ENCODE results near the gene ZNF827. TPM values are rescaled to one million over a fixed set of nuclear protein-coding genes. Genes with fewer than 3 reads are reported as not detected.

ZNF827 gene
- total RNA-seq, 1 experiment from 2014 or later, result 1.8 TPM

DNA sequence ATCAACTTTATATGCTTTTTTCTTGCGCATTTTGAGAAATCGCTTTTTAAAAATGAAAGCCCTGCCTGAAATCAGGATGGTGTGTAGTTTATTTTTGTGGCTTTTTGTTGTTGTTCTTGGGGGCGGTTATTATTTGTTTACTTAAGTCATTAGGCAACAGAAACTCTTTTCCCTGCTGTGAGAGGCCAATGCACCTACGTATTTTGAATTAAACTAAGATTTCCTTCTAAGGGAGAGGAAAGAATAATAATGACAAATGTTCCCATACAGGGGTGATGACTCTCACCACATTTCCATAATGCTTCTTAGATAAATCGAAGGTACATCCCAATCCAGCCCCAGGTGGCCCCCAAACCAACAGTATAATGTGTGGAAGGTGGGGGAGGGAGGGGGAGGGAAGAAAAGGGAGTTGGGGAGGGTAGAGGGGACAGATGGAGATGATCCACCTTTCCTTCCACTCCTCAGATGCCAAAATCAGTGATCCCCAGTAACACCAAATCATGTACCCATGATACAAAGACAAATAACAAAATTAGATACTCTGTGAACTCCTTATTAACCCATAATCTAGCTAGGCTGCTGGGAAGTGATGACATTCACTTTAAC is 39.6 kb downstream of the ZNF827 start:
- DNase-seq (ENCODE audit: low read depth), result no peak
- in situ Hi-C loops (cut with HindIII; ENCODE audit: low pct_unique_long_range_greater_than_20kb, low sequenced_read_pairs), result no loop called here

DNA sequence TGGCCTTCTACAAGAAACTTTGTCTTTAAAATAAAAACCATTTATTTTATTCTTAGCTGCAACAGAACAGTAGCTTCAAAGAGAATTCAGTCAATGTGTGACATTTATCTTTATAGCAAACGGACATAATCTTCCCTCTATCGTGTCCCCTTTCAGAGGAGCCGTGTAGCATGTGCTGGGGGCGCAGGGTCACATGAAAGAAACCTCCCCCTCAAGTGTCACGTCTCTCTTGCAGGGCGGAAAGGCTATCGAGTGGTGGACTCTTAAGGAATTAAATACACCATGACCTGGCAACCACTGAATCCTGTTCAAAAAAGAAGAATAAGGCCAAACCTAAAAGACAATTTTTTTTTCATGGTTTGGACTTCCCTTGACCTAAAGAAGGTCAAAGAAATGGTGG is 40.2 kb downstream of the ZNF827 start:
- in situ Hi-C loops (cut with HindIII; ENCODE audit: low pct_unique_long_range_greater_than_20kb, low sequenced_read_pairs), result no loop called here
- DNase-seq (ENCODE audit: low read depth), result no peak

DNA sequence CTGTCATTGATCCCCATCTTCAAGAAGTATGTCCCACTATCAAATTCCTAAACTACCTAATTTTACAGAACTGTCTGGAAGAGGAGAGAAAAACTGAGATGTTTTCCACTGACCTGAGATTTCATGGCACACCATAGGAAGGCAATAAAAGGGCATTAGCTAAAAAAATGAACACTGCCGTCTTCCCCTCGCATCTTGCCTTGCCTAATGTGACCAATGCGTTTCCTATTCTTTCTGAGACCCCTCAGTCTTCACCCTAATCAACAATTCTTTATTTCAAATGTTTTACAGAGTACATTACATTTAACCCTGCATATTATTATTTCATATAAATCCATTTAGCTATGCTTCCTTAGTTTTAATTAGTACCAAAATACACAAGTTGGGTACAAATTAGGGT is 43.6 kb downstream of the ZNF827 start:
- in situ Hi-C loops (cut with HindIII; ENCODE audit: low pct_unique_long_range_greater_than_20kb, low sequenced_read_pairs), result no loop called here
- no peak for DNase-seq (ENCODE audit: low read depth)

DNA sequence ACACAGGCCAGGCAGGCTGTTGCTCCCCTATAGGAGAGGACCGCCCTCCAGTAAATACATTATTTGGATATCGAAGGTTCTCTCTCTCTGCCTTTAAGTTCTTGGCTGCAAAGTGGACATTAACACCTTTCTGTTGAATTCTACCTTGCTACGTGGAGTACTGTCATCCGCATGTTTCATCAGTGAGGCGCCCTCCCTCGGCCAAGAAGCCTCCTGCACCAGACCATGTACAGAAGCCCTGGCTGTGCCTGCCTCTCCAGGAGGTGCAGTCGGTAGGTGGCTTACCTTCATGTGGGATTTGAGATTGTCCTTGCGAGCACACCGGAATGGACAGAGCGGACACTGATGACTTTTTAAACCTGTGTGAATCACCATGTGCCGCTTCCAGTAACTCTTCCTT is 46.7 kb downstream of the ZNF827 start:
- in situ Hi-C loops (cut with HindIII; ENCODE audit: low pct_unique_long_range_greater_than_20kb, low sequenced_read_pairs), result no loop called here
- DNase-seq (ENCODE audit: low read depth), result no peak

DNA sequence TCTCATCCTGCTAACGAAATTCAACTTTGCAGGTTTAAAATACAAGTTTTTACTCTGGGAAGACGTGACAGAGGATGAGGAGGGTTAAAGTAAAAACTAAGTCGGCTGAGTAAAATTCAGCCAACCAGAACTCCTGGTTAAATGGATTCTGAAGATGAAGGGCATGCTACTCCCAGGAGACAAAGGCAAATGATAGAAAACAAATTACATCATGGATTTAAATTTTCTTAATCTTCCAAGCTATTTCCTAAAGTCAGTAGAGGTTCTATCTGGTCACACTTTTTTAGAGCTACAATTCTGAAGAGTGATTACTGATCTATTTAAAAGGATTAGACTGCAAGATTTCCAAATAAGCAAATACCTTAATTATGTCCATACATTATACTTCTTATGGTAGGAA is 47.9 kb downstream of the ZNF827 start:
- in situ Hi-C loops (cut with HindIII; ENCODE audit: low pct_unique_long_range_greater_than_20kb, low sequenced_read_pairs), result no loop called here
- DNase-seq (ENCODE audit: low read depth), result no peak

DNA sequence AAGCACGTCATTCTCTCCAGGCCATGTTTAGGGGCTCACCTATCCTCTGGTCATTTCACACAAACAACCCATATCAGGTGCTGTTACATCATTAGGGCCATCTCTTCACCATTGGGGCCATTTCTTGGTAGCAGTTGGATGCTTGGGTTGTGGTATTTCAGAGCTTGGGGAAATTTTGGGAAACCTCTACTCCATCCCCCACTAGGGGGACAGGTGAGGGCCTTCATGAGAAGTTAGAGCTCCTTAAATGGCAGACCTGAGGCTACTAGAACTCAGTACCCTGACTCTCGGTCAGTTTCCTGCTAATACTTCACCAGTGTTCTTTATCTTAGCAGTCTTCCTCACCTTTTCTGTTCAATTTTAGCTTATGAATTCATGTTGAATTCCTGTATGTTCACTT is 50.2 kb downstream of the ZNF827 start:
- in situ Hi-C loops (cut with HindIII; ENCODE audit: low pct_unique_long_range_greater_than_20kb, low sequenced_read_pairs), result no loop called here
- DNase-seq (ENCODE audit: low read depth), result no peak

DNA sequence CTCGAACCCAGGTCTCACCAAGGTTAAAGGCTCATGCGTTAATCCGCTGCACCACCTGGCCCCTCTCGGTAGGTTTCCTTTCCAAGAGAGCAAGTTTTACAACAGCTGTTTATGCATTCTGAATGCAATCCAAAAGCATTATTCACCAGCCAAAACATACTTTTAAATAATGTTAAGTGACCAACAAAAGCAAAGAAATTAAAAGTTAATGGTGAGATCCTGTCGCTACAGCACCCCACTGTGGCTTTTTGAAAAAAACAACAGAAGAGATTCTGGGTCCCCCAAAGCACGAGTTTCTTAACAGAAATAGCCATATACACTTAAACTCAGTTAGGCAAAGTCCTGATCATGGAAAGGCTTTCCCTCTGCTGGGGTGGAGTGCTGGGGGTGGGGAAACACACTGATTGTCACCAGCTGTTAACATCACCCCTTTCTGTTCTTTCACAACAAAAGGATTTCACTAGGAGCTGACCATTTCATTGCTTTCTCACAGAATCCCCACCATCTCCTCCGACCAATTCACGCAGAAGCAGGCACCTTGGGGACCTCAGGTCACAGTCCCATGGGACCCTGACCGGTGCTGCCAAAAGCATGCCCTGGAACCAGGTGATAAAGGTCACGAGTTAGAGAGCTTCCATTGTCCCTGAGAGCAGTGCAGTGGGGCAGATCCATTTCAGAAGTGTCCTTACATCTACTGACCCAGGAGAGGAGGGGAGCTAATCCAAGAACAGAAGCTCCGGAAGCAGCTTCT is 51.2 kb downstream of the ZNF827 start:
- in situ Hi-C loops (cut with HindIII; ENCODE audit: low pct_unique_long_range_greater_than_20kb, low sequenced_read_pairs), result no loop called here
- no peak for DNase-seq (ENCODE audit: low read depth)

DNA sequence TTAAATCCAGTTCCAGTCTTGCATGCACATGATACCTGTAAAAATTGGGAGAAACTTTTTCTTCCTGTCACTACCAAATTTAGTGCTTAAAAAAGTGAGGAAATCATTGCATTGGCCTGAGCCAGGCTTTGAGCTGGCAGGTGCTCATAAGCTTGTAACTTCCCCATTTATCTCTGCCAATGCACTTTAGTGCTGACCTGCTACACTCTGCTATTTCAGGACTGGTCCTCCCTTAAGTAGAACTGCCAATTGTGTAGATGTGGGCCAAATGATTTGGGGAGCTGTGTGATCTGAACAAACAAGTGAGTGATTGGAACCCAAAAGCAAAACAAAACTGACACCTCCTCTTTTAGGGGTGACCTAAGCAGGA is 51.8 kb downstream of the ZNF827 start:
- DNase-seq (ENCODE audit: low read depth), result no peak
- in situ Hi-C loops (cut with HindIII; ENCODE audit: low pct_unique_long_range_greater_than_20kb, low sequenced_read_pairs), result no loop called here

DNA sequence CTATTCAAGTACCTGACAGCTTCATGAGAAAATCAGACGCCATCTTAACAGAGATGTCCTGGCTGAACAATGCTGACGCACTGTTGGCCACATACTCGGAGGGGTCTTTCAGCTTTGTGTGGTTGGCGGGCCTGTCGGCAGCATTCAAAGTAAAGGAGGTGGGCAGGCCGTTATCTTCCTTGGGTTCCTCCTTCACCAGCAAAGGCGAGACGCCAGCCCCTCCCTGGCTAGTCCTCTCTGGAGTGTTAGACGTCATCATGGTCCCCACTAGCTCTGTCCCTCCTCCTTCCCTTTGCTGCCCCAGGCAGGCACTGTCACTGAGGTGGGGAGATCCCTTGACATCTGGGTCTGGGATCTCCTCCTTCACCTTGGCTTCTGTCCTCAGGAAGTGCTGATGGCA is 53.0 kb downstream of the ZNF827 start:
- in situ Hi-C loops (cut with HindIII; ENCODE audit: low pct_unique_long_range_greater_than_20kb, low sequenced_read_pairs), result no loop called here
- no peak for DNase-seq (ENCODE audit: low read depth)

DNA sequence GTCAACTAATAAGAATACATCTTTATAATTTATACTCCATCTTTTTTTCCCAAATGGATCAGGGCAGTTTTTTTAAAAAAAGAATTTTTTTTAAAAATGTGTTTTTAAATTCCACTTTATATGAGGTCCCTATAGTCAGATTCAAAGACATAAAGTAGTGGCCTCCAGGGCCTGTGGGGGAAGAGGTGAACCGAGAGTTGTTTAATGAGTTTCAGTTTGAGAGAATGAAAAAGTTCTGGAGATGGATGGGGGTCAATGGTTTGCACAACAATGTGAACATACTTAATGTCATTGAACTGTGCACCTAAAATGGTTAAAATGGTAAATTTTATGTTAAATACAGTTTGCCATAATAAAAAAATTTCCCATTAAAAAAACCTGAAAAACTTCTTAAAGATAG is 53.8 kb downstream of the ZNF827 start:
- DNase-seq (ENCODE audit: low read depth), result no peak
- in situ Hi-C loops (cut with HindIII; ENCODE audit: low pct_unique_long_range_greater_than_20kb, low sequenced_read_pairs), result no loop called here

DNA sequence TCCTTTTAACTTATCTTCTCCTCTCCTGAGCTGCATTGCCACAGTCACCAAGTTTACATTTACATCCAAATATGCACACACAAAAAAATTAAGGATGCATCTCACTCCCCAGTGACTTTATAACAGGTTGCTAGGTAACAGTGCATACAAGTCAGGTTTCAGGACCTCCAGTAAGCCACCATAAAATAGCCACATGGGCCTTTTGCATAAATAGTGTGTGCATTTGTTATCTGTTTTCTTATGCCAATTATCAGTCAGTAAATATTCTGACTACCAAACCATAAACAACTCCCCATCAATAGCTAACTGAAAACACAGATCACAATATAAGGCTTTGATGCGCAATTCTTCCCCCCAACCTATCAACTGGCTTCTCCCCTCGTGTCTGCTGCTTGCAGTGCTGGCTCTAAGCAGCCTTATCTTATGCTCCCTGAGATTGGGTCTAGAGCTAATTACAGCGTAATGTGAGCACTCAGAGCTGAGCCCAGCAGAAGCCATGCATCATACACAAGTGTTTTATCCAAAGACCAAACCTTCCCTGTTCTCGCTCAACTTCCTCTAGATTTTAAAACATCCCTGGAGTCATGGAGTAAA is 55.4 kb downstream of the ZNF827 start:
- DNase-seq (ENCODE audit: low read depth), result no peak
- in situ Hi-C loops (cut with HindIII; ENCODE audit: low pct_unique_long_range_greater_than_20kb, low sequenced_read_pairs), result no loop called here

DNA sequence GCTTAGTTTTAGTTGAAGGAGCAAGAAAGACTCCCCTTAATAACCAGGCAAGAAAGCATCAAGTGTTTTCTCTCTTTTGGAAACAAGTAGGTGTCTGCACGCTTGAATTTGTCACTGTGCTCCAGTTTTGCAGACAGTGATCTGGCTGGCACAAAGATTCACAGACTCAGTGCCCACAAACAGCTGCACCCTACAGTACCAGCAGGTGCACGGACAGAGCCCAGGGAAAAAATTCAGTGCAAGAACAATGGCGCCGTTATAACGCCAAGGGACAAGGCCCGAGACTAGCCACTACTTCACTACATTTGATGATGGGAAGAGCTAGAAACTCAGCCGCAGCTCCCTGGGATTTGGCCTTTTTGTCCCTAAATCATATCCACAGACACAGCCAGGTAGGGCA is 56.0 kb downstream of the ZNF827 start:
- in situ Hi-C loops (cut with HindIII; ENCODE audit: low pct_unique_long_range_greater_than_20kb, low sequenced_read_pairs), result no loop called here

DNA sequence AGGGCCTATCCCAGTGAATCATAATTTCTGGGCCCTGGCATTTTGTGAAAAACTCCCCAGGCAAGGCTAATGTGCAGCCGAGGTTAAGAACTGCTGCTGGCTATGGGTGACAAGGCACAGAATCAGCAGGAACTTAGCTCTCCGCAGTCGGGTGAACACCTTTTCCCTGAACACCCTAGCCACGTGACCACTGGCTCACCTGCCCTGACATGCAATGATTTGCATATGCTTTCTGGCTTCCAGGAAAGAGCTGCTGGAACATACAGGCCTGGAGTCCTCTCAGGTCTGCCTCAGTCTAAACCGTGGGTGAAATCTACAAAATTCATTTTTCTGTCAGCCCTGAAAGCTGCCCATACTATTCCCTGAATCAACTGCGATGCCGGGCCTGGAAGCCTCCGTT is 56.6 kb downstream of the ZNF827 start:
- DNase-seq (ENCODE audit: low read depth), result peak; percentile 20
- in situ Hi-C loops (cut with HindIII; ENCODE audit: low pct_unique_long_range_greater_than_20kb, low sequenced_read_pairs), result no loop called here

More for the DNA sequence above, 56.0 kb downstream of the ZNF827 start:
- no peak for DNase-seq (ENCODE audit: low read depth)

DNA sequence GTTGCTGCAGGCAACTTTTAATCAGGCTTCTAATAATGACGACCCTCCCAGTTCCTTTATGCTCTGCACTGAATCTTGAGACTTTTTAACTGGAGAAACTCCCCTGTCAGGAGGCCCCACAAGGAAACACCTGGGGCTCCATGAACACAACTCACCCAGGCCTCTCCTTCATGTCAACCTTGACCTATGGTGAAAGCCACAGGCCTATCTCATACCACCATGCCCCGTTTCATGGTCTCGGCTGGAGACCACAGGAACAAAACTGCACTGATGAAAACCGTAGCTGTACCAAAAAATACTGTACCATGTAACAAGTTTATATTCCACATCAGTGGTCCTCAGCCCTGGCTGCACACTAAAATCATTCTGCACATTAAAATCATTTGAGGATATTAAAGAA is 57.0 kb downstream of the ZNF827 start:
- in situ Hi-C loops (cut with HindIII; ENCODE audit: low pct_unique_long_range_greater_than_20kb, low sequenced_read_pairs), result no loop called here
- DNase-seq (ENCODE audit: low read depth), result no peak

DNA sequence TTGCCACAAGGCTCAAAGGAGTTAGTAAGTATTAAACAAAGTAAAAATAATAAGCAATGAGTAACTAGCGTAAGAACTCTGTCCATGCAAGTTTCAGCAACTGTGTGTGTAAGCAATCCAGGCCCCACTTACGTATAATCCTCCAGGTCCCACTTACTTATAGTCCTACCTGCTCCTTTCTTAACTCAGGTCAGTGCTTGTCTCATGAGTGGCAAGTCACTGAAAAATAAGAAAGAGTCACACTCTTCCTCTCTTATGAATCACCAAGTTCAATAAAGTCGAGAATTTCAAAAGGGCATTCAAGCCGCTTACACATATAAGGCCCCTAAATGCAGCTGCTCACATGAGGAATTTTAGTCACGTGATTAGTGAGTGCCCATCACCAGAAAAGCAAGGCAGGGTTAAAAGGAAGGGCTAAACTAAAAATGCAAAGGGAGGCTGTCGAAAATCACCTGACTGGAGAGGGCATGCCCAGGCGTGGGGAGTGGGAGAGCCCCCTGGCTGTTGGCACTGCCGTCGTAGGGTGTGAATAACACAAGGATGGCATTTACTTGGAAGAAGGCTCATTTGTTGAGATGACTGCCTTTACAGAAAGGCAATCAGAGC is 58.2 kb downstream of the ZNF827 start:
- in situ Hi-C loops (cut with HindIII; ENCODE audit: low pct_unique_long_range_greater_than_20kb, low sequenced_read_pairs), result no loop called here
- DNase-seq (ENCODE audit: low read depth), result no peak

DNA sequence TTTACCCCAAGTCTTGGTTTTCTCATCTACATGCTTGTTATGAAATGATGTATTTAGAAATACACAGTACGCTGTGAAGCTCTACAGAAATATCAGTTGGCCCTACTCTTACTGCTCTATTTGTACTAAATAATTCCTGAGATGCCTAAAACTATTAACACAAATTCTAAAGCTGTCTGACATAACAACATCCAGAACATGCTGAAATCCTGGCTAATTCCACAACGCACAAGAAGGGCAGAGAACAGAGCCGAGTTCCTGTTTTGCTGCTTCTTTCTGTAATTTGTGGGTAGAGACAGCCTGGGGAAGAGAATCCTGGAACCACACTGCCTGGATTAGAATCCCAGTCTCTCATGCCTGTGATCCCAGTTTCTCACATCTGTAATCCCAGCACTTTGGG is 59.0 kb downstream of the ZNF827 start:
- in situ Hi-C loops (cut with HindIII; ENCODE audit: low pct_unique_long_range_greater_than_20kb, low sequenced_read_pairs), result no loop called here

DNA sequence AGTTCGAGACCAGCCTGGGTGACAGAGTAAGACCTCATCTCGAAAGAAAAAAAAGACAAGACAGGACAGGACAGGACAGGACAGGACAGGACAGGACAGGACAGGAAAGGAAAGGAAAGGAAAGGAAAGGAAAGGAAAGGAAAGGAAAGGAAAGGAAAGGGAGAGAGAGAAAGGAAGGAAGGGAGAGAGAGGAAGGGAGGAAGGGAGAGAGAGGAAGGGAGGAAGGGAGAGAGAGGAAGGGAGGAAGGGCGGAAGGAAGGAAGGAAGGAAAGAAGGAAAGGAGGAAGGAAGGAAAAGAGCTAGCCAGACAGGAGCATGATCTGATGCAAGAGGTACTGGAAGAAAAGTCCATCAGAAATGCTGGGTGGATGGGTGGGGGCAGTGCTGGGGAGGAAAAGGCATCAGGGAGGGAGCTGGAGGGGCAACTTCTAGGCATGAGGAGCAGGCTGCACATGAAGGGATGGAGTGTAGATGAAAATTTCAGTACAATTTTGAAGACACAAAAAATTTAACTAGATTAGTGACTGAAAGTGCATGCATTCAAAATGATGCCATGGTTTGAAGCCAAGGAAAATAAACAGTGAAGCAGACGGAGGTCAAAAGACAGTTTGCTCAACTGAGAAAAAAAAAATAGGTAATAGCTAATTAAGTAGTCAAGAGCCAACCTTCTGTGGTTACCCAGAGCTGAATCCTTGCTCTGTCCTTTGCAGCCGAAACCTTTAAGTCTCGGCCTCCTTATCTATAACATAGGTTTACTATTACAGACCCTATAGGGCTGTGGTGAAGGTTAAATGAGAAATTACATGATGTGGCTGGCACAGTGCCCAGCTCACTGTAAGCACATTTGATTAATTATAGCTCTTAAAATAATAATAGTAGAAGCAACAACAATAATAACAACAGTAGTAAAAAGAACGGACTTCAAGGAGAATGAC is 59.9 kb downstream of the ZNF827 start:
- DNase-seq (ENCODE audit: low read depth), result peak; percentile 64
- in situ Hi-C loops (cut with HindIII; ENCODE audit: low pct_unique_long_range_greater_than_20kb, low sequenced_read_pairs), result no loop called here

More for the DNA sequence above, 59.0 kb downstream of the ZNF827 start:
- no peak for DNase-seq (ENCODE audit: low read depth)

DNA sequence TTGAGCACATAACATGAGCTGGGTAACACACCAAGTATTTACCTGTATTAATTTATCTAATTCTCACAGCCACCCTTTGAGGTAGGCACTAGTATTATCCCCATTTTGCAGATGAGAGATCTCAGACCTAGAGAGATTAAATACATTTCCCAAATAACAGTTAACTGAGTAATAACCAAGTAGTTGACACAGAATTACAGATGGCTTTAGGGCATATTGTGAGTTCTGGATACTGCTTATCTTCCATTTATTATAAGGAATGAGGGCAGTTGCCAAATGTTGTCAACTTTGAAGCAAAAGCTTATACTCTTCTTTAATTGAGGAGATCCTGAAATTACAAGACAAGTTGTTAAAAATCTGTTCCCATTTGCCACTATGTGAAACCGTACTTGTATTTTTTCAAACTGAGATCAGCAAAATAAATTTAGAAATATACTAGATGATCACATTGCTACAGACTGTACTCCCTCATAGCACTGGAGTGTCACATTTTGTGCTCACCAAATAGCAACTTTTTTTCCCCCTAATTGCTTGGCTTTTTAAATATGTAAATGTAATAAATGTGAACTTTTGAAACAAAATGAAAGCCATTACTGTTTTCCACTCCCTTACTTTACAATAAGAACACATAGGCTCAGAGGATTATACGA is 62.0 kb downstream of the ZNF827 start:
- no peak for DNase-seq (ENCODE audit: low read depth)
- in situ Hi-C loops (cut with HindIII; ENCODE audit: low pct_unique_long_range_greater_than_20kb, low sequenced_read_pairs), result no loop called here
